GM23338 (cell line): ENCODE data around the gene ADGRL3. TPM values are rescaled to one million over a fixed set of nuclear protein-coding genes. Genes with fewer than 3 reads are reported as not detected.

Experiments
- ATAC-seq: fragments of 200-7000 bp; cut with Tn5 transposase; 3 replicates; pipeline ENCODE4 v1.9.1; 2020
- DNase-seq: peaks from one replicate; pipeline ENCODE4 v3.0.0-alpha.2; 2015; ENCODE audit warnings: low spot score
- H2AFZ ChIP-seq: fragments of 200-600 bp; sonication (generic); 2 replicates; pipeline ENCODE4 v1.8.0; 2016; ENCODE audit warnings: antibody characterized with exemption, mild to moderate bottlenecking, moderate library complexity
- H3F3A ChIP-seq: fragments of 200-600 bp; sonication (generic); replicated peaks from 2 replicates; pipeline ENCODE4 v1.8.0; 2017; ENCODE audit warnings: antibody characterized with exemption, mixed run types, low read depth
- H3K27ac ChIP-seq: fragments of 200-600 bp; sonication (generic); 2 replicates; pipeline ENCODE4 v1.6.1; 2016; ENCODE audit warnings: low read depth
- H3K27me3 ChIP-seq: fragments of 200-600 bp; sonication (generic); 2 replicates; pipeline ENCODE4 v1.8.0; 2016; ENCODE audit warnings: mild to moderate bottlenecking, mixed run types, moderate library complexity; ENCODE audit not compliant: insufficient read depth
- H3K36me3 ChIP-seq: fragments of 200-600 bp; sonication (generic); 2 replicates; pipeline ENCODE4 v1.8.0; 2016; ENCODE audit warnings: mild to moderate bottlenecking; ENCODE audit not compliant: insufficient read depth
- H3K4me1 ChIP-seq: fragments of 200-600 bp; sonication (generic); 2 replicates; pipeline ENCODE4 v1.8.0; 2016; ENCODE audit warnings: mild to moderate bottlenecking, moderate library complexity; ENCODE audit not compliant: insufficient read depth
- H3K4me2 ChIP-seq: fragments of 200-600 bp; sonication (generic); 2 replicates; pipeline ENCODE4 v1.7.1; 2017; ENCODE audit warnings: mixed run types
- H3K4me3 ChIP-seq: fragments of 200-600 bp; sonication (generic); 2 replicates; pipeline ENCODE4 v1.6.1; 2016; ENCODE audit warnings: mixed run types
- H3K79me2 ChIP-seq: fragments of 200-600 bp; sonication (generic); replicated peaks from 2 replicates; pipeline ENCODE4 v1.8.0; 2017; ENCODE audit warnings: mild to moderate bottlenecking; ENCODE audit not compliant: insufficient read depth
- H3K9me2 ChIP-seq: fragments of 200-600 bp; sonication (generic); 2 replicates; pipeline ENCODE4 v1.8.0; 2017; ENCODE audit not compliant: insufficient read depth
- H4K20me1 ChIP-seq: fragments of 200-600 bp; sonication (generic); replicated peaks from 2 replicates; pipeline ENCODE4 v1.8.0; 2017; ENCODE audit warnings: mild to moderate bottlenecking; ENCODE audit not compliant: insufficient read depth
- H3K27ac Mint-ChIP-seq: 2 replicates; pipeline ENCODE4 v1.8.0; 2020; ENCODE audit warnings: inconsistent platforms, mild to moderate bottlenecking, moderate library complexity, mixed read lengths
- H3K27me3 Mint-ChIP-seq: 3 replicates; pipeline ENCODE4 v1.8.0; 2022; ENCODE audit warnings: low read depth, mild to moderate bottlenecking, moderate library complexity, mixed read lengths, inconsistent platforms; ENCODE audit not compliant: insufficient read depth, poor library complexity
- H3K36me3 Mint-ChIP-seq: 3 replicates; pipeline ENCODE4 v1.8.0; 2021; ENCODE audit warnings: low read depth, mild to moderate bottlenecking, inconsistent platforms, moderate library complexity, mixed read lengths
- H3K4me1 Mint-ChIP-seq: 3 replicates; pipeline ENCODE4 v1.8.0; 2020; ENCODE audit warnings: mild to moderate bottlenecking, inconsistent platforms, mixed read lengths
- H3K4me3 Mint-ChIP-seq: 3 replicates; pipeline ENCODE4 v1.8.0; 2021; ENCODE audit warnings: moderate library complexity, mild to moderate bottlenecking, inconsistent platforms, mixed read lengths
- H3K9me3 Mint-ChIP-seq: 3 replicates; pipeline ENCODE4 v1.8.0; 2020; ENCODE audit warnings: moderate library complexity, mild to moderate bottlenecking, inconsistent platforms, mixed read lengths
- EZH2 ChIP-seq: fragments of 200-600 bp; sonication (generic); IDR thresholded peaks from one replicate; pipeline ENCODE4 v1.8.0; 2017; ENCODE audit warnings: antibody characterized with exemption, mild to moderate bottlenecking, low read depth; ENCODE audit not compliant: unreplicated experiment
- EZH2phosphoT487 ChIP-seq: fragments of 200-600 bp; sonication (generic); IDR thresholded peaks from one replicate; pipeline ENCODE4 v1.8.1; 2018; ENCODE audit warnings: antibody characterized with exemption; ENCODE audit not compliant: unreplicated experiment
- JUNB ChIP-seq: IDR thresholded peaks from one replicate; pipeline ENCODE4 v1.6.1; 2016; ENCODE audit warnings: antibody characterized with exemption; ENCODE audit not compliant: unreplicated experiment
- REST ChIP-seq: IDR thresholded peaks from one replicate; pipeline ENCODE4 v1.6.1; 2018; ENCODE audit warnings: antibody characterized with exemption; ENCODE audit not compliant: unreplicated experiment
- ZNF331 ChIP-seq: fragments of 250-450 bp; sonication (Bioruptor Pico); IDR thresholded peaks from 2 replicates; pipeline ENCODE4 v1.5.0; 2020; ENCODE audit warnings: low read depth, mild to moderate bottlenecking, moderate library complexity
- polyA plus RNA-seq: library from polyadenylated mRNA; unstranded; fragments of >200 nt; fragmentation: Nextera tagmentation; extraction: Ambion mirVana; gene quantifications from 2 replicates; pipeline ENCODE4 v1.2.1, GENCODE V29; 2016
- total RNA-seq: library from RNA; depleted of rRNA; stranded (reverse); fragments of >200 nt; shearing (Covaris generic); gene quantifications from 2 replicates; pipeline ENCODE4 v1.2.3, GENCODE V29; 2014

Gene ADGRL3
- total and polyA plus RNA-seq, 2 experiments from 2014 or later: 9.7 to 16.5 TPM

- no peak for TF ChIP-seq EZH2
- TF ChIP-seq JUNB: no peak
- no peaks in the 10 kb centered on the region for H3K27me3 ChIP-seq
- ATAC-seq (no peak), DNase-seq (no peak)
- no peak overlapping the region for H2AFZ ChIP-seq
- no peaks in the 10 kb centered on the region for H3K36me3 ChIP-seq
- H3F3A ChIP-seq: no peaks in the 10 kb centered on the region
- H3K27ac ChIP-seq: no peak overlapping the region
- H4K20me1 ChIP-seq: no peaks in the 10 kb centered on the region
- Mint-ChIP-seq H3K4me3 (no peak overlapping the region), H3K27ac (no peak overlapping the region), H3K36me3 (no peaks in the 10 kb centered on the region), H3K4me1 (peaks cover 22% of the 10 kb centered on the region), H3K9me3 (no peaks in the 10 kb centered on the region), H3K27me3 (peaks cover 4% of the 10 kb centered on the region)
- H3K4me2 ChIP-seq: no peak overlapping the region
- no peaks in the 10 kb centered on the region for H3K4me1 ChIP-seq
- H3K4me3 ChIP-seq: no peak overlapping the region
- H3K79me2 ChIP-seq: peaks cover 24% of the 10 kb centered on the region; the same call in 1 of the 2 replicates
- H3K9me2 ChIP-seq: no peaks in the 10 kb centered on the region
Observed at GRCh38 chr4:61220556-61220955, 20.4 kb downstream of the ADGRL3 start.

- H3K27ac Mint-ChIP-seq: no peak overlapping the region
- H3K36me3 Mint-ChIP-seq: no peaks in the 10 kb centered on the region
Observed at GRCh38 chr4:61223385-61223784, 23.3 kb downstream of the ADGRL3 start.

More at GRCh38 chr4:61223385-61223784, 23.3 kb downstream of the ADGRL3 start:
- no peaks in the 10 kb centered on the region for H3K9me3 Mint-ChIP-seq
- Histone ChIP-seq H2AFZ (no peak overlapping the region), H4K20me1 (no peaks in the 10 kb centered on the region), H3K36me3 (no peaks in the 10 kb centered on the region), H3K4me3 (no peak overlapping the region), H3K9me2 (no peaks in the 10 kb centered on the region), H3K4me2 (no peak overlapping the region), H3K27ac (no peak overlapping the region), H3K79me2 (peaks cover 35% of the 10 kb centered on the region), H3K4me1 (peaks cover 4% of the 10 kb centered on the region; the same call in 1 of the 2 replicates), H3K27me3 (no peaks in the 10 kb centered on the region), H3F3A (no peaks in the 10 kb centered on the region)
- ATAC-seq (no peak), DNase-seq (no peak)
- peaks cover 4% of the 10 kb centered on the region for H3K27me3 Mint-ChIP-seq
- peaks cover 27% of the 10 kb centered on the region for H3K4me1 Mint-ChIP-seq
- no peak overlapping the region for H3K4me3 Mint-ChIP-seq
- no peak for TF ChIP-seq ZNF331 (CRISPR knock-in tag)
- no peak for TF ChIP-seq REST
- TF ChIP-seq EZH2phosphoT487: no peak
